ENCODE measurements around the gene PITPNM3. TPM values are rescaled to one million over a fixed set of nuclear protein-coding genes. Genes with fewer than 3 reads are reported as not detected.

The PITPNM3 gene
- polyA plus RNA-seq, 1 donor from 2014 or later = 3.0 TPM

DNA sequence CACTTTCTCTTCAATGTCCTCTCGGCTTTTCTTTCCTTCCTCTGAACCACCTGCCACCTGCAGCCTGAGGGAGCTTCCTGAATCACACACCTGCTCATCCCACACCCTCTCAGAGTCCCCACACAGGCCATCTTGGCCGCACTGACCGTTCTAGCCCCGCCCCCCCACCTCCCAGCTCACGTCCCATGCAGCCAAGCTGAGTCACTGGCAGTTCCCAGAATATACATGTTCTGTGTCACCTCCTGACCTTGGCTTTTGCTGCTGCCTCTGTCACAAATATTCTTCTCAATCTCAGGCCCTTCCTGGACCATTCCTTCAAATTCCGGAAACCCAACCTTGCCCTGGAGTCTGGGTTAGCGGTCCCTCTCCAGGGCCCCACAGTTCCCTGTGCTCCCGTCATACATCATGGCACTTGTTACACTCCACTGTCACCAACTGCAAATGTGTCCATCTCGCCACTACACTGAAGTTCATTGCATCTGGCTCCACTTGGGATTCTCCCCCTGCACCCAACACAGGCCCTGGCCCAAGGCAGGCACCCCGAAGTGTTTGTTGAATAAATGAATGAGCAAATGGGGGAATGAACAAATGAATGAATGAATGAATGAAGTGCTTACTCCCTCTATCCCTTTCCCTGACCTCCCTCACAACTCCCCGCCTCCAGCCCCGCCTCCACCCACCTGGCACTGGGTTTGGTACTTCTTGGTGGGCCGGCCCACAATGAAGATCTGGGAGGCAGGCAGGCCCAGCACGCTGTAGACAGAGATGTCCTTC is 99.3 kb downstream of the PITPNM3 start:
- no peaks in the 10 kb centered on the region for H3K27me3 ChIP-seq (ENCODE audit: insufficient read depth, low read depth, low read length)
- TF ChIP-seq POLR2AphosphoS5 (IDR thresholded peaks at IDR 0.05) = no peak
- no peak for TF ChIP-seq RAD21 (conservative IDR thresholded peaks at IDR 0.05)
- TF ChIP-seq, protein P1, sequence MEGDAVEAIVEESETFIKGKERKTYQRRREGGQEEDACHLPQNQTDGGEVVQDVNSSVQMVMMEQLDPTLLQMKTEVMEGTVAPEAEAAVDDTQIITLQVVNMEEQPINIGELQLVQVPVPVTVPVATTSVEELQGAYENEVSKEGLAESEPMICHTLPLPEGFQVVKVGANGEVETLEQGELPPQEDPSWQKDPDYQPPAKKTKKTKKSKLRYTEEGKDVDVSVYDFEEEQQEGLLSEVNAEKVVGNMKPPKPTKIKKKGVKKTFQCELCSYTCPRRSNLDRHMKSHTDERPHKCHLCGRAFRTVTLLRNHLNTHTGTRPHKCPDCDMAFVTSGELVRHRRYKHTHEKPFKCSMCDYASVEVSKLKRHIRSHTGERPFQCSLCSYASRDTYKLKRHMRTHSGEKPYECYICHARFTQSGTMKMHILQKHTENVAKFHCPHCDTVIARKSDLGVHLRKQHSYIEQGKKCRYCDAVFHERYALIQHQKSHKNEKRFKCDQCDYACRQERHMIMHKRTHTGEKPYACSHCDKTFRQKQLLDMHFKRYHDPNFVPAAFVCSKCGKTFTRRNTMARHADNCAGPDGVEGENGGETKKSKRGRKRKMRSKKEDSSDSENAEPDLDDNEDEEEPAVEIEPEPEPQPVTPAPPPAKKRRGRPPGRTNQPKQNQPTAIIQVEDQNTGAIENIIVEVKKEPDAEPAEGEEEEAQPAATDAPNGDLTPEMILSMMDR (IDR thresholded peaks at IDR 0.05; ENCODE audit: poor library complexity, severe bottlenecking) = no peak
- TF ChIP-seq TAF1 (IDR thresholded peaks at IDR 0.05; ENCODE audit: low read depth) = no peak
- TF ChIP-seq EZH2 (IDR thresholded peaks at IDR 0.05; ENCODE audit: borderline replicate concordance, insufficient read depth, low read length, poor library complexity, severe bottlenecking) = no peak
- TF ChIP-seq, protein P2, sequence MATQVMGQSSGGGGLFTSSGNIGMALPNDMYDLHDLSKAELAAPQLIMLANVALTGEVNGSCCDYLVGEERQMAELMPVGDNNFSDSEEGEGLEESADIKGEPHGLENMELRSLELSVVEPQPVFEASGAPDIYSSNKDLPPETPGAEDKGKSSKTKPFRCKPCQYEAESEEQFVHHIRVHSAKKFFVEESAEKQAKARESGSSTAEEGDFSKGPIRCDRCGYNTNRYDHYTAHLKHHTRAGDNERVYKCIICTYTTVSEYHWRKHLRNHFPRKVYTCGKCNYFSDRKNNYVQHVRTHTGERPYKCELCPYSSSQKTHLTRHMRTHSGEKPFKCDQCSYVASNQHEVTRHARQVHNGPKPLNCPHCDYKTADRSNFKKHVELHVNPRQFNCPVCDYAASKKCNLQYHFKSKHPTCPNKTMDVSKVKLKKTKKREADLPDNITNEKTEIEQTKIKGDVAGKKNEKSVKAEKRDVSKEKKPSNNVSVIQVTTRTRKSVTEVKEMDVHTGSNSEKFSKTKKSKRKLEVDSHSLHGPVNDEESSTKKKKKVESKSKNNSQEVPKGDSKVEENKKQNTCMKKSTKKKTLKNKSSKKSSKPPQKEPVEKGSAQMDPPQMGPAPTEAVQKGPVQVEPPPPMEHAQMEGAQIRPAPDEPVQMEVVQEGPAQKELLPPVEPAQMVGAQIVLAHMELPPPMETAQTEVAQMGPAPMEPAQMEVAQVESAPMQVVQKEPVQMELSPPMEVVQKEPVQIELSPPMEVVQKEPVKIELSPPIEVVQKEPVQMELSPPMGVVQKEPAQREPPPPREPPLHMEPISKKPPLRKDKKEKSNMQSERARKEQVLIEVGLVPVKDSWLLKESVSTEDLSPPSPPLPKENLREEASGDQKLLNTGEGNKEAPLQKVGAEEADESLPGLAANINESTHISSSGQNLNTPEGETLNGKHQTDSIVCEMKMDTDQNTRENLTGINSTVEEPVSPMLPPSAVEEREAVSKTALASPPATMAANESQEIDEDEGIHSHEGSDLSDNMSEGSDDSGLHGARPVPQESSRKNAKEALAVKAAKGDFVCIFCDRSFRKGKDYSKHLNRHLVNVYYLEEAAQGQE (IDR thresholded peaks at IDR 0.05; ENCODE audit: borderline replicate concordance) = no peak
- TF ChIP-seq MXI1 (conservative IDR thresholded peaks at IDR 0.05; ENCODE audit: poor library complexity, severe bottlenecking) = no peak
- TF ChIP-seq EP300 (conservative IDR thresholded peaks at IDR 0.05; ENCODE audit: poor library complexity, severe bottlenecking) = no peak
- TF ChIP-seq SMC3 (conservative IDR thresholded peaks at IDR 0.05; ENCODE audit: poor library complexity) = no peak
- no peaks in the 10 kb centered on the region for H3K79me2 ChIP-seq (replicated peaks; ENCODE audit: insufficient read depth, low read length)
- H3K4me2 ChIP-seq (ENCODE audit: low read length) = no peak overlapping the region
- H4K20me1 ChIP-seq (ENCODE audit: insufficient read depth) = no peaks in the 10 kb centered on the region
- H2AFZ ChIP-seq (ENCODE audit: low read depth, low read length) = no peak overlapping the region
- H3F3A ChIP-seq (ENCODE audit: insufficient read depth, low read length, poor library complexity, severe bottlenecking) = no peaks in the 10 kb centered on the region
- H3K27ac ChIP-seq (ENCODE audit: low read length) = no peak overlapping the region
- no peaks in the 10 kb centered on the region for H3K9me3 ChIP-seq (ENCODE audit: low read length)
- no peaks in the 10 kb centered on the region for H3K9me2 ChIP-seq (ENCODE audit: insufficient read depth, low read length)
- no peak overlapping the region for H3K9ac ChIP-seq (ENCODE audit: low read length)
- H3K36me3 ChIP-seq (ENCODE audit: insufficient read depth, low read length) = no peaks in the 10 kb centered on the region
- no peak overlapping the region for H3K4me3 ChIP-seq (ENCODE audit: low read length)

DNA sequence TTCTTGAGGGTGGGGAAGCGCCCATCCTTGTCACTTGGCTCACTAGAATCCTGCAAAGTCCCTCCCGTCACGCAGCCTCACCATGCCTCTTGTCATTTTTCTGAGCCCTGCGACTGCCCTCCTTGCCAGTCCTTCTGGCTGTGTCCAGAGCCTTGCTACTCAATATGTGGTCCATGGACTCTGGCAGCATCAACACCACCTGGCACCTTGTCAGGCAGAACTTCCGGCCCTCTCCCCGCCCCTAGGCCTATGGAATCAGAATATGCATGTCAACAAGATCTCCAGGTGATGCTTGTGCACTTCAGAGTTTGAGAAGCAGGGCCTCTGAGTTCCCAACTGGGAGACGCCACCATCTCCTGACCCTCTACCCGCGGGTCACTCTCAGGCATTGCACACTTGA is 100.0 kb downstream of the PITPNM3 start:
- Histone ChIP-seq H3K4me3 (ENCODE audit: low read length) (no peak overlapping the region), H3K79me2 (replicated peaks; ENCODE audit: insufficient read depth, low read length) (no peaks in the 10 kb centered on the region), H2AFZ (ENCODE audit: low read depth, low read length) (no peak overlapping the region), H3K36me3 (ENCODE audit: insufficient read depth, low read length) (no peaks in the 10 kb centered on the region), H3K9me2 (ENCODE audit: insufficient read depth, low read length) (no peaks in the 10 kb centered on the region), H3K9ac (ENCODE audit: low read length) (no peak overlapping the region), H3K4me2 (ENCODE audit: low read length) (no peak overlapping the region), H3K27ac (ENCODE audit: low read length) (no peak overlapping the region), H3K9me3 (ENCODE audit: low read length) (no peaks in the 10 kb centered on the region), H3K27me3 (ENCODE audit: insufficient read depth, low read depth, low read length) (no peaks in the 10 kb centered on the region), H4K20me1 (ENCODE audit: insufficient read depth) (no peaks in the 10 kb centered on the region), H3F3A (ENCODE audit: insufficient read depth, low read length, poor library complexity, severe bottlenecking) (no peaks in the 10 kb centered on the region)
- TF ChIP-seq POLR2AphosphoS5 (IDR thresholded peaks at IDR 0.05) = no peak
- no peak for TF ChIP-seq MXI1 (conservative IDR thresholded peaks at IDR 0.05; ENCODE audit: poor library complexity, severe bottlenecking)
- no peak for TF ChIP-seq EZH2 (IDR thresholded peaks at IDR 0.05; ENCODE audit: borderline replicate concordance, insufficient read depth, low read length, poor library complexity, severe bottlenecking)
- TF ChIP-seq, protein P2 (IDR thresholded peaks at IDR 0.05; ENCODE audit: borderline replicate concordance) = no peak
- TF ChIP-seq EP300 (conservative IDR thresholded peaks at IDR 0.05; ENCODE audit: poor library complexity, severe bottlenecking) = no peak
- TF ChIP-seq TAF1 (IDR thresholded peaks at IDR 0.05; ENCODE audit: low read depth) = no peak
- TF ChIP-seq SMC3 (conservative IDR thresholded peaks at IDR 0.05; ENCODE audit: poor library complexity) = no peak
- TF ChIP-seq RAD21 (conservative IDR thresholded peaks at IDR 0.05) = no peak
- TF ChIP-seq, protein P1 (IDR thresholded peaks at IDR 0.05; ENCODE audit: poor library complexity, severe bottlenecking) = no peak
